HFF-Myc (cell line): Measurements from ENCODE around the gene DNAI7.

Experiments used
- DNase-seq: peaks from one replicate; pipeline ENCODE4 v3.0.0-alpha.2; 2011; ENCODE audit warnings: low read depth; ENCODE audit errors: extremely low read depth
- H3K4me3 ChIP-seq: replicated peaks from 2 replicates; pipeline ENCODE4 v1.5.1; 2011; ENCODE audit warnings: low read depth, mild to moderate bottlenecking, control low read depth, low read length
- CTCF ChIP-seq: IDR thresholded peaks from 2 replicates; pipeline ENCODE4 v1.5.1; 2012; ENCODE audit warnings: mild to moderate bottlenecking, low read depth, low read length, control low read depth; ENCODE audit errors: missing control alignments

The DNAI7 gene

GRCh38 chr12:25194722-25195055 lies 271 bp downstream of the DNAI7 start:
- TF ChIP-seq CTCF = no peak
- H3K4me3 ChIP-seq = peak overlapping the region; percentile 75
- no peak for DNase-seq

- peak overlapping the region; percentile 75; the same call in 1 of the 2 replicates for H3K4me3 ChIP-seq
- TF ChIP-seq CTCF = no peak
- no peak for DNase-seq
Observed at GRCh38 chr12:25194214-25194613, 746 bp downstream of the DNAI7 start.

GRCh38 chr12:25190793-25191192 lies 4.2 kb downstream of the DNAI7 start:
- no peak for TF ChIP-seq CTCF
- DNase-seq = no peak
- no peak overlapping the region for H3K4me3 ChIP-seq

GRCh38 chr12:25189656-25190055 lies 5.3 kb downstream of the DNAI7 start:
- no peak for DNase-seq
- H3K4me3 ChIP-seq = no peak overlapping the region
- no peak for TF ChIP-seq CTCF

GRCh38 chr12:25187781-25188180 lies 7.2 kb downstream of the DNAI7 start:
- no peak for TF ChIP-seq CTCF
- H3K4me3 ChIP-seq = no peak overlapping the region
- peak; percentile 73 for DNase-seq

- no peak overlapping the region for H3K4me3 ChIP-seq
- TF ChIP-seq CTCF = no peak
- no peak for DNase-seq
Observed at GRCh38 chr12:25186788-25187402, 8.1 kb downstream of the DNAI7 start.

- DNase-seq = no peak
- no peak overlapping the region for H3K4me3 ChIP-seq
- no peak for TF ChIP-seq CTCF
Observed at GRCh38 chr12:25186038-25186787, 8.7 kb downstream of the DNAI7 start.
